GM11168 (cell line): ENCODE data around the gene EXOC4.

ENCODE experiments used
- in situ Hi-C: fragments of 300-500 bp; cut with MboI; formaldehyde crosslinking; loops from one replicate; pipeline ENCODE4 v1.12.0; 2022; ENCODE audit warnings: low sequenced_read_pairs; ENCODE audit not compliant: unreplicated experiment

EXOC4 gene

DNA sequence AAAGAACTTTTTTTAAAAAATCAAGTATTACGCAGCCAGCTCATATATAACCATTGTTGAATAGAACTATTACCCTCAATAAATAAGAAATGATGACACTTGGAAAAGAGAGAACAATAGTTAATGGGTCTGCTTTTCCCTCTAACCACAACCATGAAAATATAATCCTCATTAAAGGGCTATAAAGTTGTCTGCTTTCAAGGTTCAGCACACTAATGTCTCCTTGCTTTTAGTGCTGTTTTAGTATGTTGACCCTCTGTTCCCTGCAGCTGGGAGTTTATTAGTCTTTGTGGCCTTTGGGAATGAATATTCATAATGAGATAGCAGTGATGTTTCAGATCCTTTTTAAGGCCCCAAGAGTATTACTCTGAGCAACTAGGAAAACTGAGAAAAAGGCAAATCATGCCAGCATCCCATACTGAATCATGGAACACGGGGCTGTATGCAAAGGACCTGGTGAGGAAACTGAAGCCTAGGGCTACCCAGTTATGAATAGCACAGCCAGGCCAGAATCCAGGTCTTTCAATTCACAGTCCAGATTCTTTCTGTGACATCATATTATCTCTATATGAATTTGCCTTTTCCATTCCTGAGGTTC, 542.3 kb downstream of the EXOC4 start:
- in situ Hi-C loops, result no loop called here

DNA sequence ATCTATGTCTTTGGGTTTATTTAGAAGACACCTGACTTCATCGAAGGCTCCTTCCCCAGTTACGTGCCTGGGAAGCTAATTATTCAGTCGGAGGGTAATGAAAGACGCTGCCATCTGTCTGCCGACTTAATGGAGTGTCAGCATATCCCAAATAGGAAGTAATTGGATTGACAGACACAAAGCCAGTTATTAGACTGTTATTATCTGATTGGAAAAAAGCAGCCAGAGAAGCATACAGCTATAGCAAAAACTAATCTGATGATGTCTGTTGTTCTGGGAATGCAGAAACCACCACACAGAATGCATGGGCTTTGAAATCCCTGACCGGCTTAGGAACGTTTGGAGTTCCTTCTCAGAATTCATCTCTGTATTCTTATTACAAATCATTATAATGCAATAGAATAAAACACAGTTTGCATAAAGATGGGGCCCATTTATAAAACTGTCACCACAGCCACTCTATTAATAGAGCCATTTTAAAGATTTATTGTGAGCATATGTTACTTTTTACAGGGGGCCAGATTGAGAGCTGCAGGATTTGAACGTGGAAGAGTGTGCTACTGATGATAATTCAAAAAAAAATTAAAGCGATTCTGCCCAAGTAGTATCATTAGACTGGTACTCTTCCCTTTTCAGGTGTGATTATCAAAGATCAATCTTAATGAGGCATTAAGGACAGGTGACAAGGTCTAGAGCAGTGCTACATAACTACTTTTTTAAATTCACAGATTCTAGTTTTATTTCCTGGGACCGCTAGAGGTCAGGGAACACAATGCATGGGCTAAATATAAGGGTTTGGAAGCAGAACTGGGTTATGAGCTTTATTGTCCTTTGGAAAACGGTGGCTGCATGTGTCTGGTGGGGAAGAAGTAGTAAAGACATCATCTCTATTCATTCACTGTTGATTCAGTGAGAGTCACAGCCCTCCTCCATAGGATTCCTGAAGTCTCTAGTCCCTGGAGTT, 544.2 kb downstream of the EXOC4 start:
- in situ Hi-C loops, result no loop called here

DNA sequence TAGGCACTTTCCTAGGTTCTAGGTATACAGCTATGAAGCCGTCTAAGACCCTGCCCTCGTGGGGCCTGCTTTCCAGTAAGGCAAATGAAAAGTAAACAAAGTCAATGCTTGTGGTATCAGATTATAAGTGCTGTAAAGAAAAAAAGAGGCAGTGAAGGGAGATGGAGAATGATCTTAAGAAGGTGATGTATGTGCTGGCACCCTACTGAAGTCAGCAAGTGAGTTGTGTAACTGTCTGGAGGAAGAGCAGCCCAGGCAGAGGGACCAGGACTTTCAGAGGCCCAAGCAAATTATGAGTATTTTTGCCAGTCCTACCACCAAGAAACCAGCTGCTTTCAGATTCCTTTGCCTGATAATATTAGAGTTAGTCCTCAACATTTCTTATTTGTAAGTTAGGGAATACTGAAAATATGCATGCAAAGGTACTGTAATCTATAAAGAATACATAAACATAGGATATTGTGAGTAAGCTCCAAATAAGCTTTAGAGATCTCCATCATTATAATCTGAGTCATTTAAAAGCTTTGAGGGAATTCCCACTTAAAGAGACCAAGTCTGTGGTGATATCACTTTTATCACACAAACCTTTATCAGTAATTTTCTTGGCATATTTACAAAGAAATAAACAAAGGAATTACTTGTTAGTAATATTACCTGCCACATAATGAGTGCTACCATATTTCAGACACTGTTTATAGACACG, 545.1 kb downstream of the EXOC4 start:
- in situ Hi-C loops, result no loop called here

DNA sequence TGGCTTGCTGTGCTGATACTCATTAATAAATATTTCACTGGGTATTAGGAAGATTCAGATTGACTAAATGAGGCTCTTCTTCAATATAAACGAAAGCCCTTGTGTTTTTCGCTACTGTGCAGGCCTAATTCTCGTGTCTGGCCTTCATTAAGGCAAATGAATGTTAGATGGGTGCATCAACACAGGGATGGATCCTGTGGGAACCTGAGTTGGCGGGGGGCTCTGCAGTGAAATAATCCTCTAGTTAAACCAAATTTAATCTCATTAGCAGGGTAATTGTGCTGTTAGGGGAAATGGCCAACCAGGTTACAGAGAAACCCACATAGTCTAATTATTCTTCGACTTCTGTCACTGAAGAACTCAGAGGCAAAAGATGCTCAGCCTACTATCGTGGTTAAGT, 548.5 kb downstream of the EXOC4 start:
- in situ Hi-C loops, result no loop called here

DNA sequence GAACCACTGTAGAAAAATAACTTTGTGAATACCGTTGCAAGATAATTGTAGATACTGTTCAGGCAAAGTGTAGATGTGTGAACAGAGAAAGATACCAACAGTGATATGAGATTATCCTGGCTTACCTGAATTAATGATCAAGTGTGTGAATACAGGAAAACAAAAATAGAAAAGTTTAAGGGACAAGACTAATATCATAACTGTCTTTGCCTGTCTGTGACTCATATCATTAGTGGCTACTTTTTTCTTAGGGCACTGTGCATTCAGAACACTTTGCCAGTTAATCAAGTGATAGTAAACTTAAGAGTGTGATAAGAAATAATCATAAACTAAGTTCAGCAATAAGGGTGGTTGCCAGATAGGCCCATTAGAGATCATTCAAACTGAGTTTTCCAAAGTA, 551.2 kb downstream of the EXOC4 start:
- in situ Hi-C loops, result no loop called here

DNA sequence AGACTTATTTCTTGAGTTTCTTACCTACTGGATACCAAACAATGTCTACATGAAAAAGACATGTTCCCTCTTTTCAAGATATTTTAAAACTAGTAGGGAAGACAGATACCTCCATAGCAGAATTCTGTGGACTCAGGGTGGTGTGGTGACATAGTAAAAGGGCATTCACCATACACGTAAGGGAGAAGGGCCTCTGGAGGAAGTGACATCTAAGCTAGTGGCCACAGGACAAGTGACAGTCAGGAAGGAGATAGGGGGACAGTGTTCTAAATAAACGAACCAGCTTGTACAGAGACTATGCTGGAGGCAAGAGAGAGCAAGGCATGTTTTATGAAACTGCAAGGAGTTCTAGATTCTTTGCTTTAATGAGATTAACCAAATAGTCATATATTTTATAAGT, 552.5 kb downstream of the EXOC4 start:
- in situ Hi-C loops, result no loop called here

DNA sequence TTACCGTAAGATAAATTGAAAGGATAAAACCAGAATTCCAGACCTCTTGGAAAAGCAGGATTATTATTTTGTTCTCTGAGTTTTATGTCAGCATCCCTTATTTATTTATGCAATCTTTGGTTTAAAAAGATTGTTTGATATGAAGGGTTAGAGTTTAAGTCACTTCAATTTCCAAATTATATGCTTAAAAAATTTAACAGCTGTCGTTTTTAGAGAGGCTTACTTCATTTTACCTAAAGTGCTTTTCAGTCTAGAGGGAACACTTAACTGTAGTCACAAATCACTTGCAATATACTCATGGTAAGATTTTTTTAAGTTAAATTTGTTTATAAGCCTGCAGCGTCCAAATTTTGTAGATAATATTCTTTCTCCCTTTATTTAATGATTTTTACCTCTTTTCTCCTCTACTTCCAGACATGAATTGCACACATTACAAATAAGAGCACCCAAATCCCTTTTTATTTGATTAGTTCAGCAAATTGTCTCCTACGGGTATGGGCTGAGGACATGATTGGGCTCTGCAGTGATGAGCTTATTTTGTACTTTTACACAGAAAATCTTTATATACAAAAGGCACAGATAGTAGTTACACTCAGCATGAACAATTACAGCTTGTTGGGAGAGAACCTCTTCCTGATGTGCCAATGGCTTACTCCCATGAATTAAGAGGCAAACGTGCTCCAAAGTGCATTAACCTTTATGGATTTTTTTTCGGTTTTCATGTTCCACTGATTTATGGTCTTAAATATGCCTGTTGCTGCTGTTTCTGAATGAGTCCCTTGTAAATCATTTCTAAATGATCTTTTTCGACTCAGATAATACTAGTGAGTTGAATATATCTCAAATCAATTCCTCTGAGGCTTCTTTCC, 555.0 kb downstream of the EXOC4 start:
- in situ Hi-C loops, result no loop called here

DNA sequence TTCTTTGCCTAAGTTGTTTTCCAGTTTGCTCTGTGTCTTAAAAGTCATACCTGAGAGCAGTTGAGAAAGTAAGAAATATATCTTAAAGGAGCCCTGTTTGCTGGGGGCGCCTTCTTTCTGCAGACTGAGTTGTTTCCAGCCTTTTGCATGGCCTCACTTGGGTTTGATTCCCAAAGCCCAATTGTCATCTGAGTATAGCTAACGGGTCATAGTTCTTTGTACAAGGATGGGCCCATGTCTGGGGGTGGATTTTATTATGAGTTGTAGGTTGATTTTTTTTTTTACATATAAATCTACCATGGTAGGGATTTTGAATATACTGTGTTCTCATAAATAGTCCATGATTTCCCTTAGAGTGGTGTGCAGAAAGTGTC, 555.6 kb downstream of the EXOC4 start:
- in situ Hi-C loops, result no loop called here

DNA sequence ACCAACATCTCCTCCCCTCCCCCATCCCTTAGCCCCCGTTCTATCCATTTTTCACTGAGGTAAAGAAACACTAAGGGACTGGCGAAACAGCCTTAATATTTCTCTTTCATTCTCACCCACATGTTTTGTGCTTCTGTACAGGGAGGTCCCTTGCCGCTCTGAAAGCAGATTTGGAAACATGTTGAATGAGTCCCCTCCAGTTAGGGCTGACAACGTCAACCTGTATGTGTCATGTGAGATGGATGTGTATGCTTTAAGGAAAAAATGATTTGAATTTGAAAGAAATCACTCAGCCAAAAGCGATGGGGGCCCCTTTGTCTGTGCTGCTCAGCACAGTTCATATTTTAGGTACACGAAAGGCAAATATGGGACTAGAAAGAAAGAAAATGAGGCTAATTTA, 560.0 kb downstream of the EXOC4 start:
- in situ Hi-C loops, result no loop called here

DNA sequence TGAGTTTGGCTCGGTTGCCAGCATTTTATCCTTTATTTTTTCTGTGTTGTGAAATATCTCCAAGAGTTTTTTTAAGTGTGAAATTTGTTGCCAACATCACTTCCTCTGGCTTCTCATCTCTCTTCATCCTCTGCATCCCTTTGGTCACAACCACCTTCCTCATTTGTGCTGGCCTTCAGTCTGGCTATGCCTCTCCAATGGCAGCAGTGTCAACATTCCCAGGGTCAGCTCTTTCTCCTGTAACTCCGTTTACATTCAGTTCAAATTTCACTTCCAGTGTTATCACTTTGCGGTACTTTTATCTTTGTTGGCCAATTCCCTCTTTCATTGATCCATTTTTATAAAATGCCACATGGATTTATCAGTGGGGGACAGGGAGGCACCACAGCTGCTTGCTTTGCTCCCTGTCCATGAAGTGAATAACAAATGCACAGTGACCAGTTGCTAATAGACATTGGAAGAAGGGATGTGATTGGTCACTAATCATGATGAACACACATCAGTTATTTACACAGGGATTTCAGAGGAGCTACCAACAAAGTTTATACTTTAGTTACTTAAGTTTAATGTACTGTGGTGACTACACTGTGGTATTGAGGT, 562.8 kb downstream of the EXOC4 start:
- in situ Hi-C loops, result no loop called here

DNA sequence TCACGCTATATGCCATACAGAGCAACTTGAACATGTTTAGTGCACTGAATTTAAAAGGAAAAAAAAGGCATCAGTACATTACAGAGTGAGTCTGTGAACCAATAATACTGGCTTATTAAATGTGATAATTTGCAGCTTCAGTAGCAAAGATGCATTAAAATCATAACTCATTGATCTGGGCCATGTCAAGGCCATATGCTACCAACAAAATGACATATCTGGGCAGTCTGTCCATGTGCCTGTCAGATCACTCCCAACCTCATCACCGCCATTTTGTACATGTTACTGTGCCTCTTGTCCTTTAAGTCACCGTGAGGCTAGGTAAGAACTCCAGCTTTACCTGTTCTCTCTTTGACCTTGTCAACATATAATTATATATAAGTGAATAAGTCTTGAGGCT, 566.8 kb downstream of the EXOC4 start:
- in situ Hi-C loops, result no loop called here

DNA sequence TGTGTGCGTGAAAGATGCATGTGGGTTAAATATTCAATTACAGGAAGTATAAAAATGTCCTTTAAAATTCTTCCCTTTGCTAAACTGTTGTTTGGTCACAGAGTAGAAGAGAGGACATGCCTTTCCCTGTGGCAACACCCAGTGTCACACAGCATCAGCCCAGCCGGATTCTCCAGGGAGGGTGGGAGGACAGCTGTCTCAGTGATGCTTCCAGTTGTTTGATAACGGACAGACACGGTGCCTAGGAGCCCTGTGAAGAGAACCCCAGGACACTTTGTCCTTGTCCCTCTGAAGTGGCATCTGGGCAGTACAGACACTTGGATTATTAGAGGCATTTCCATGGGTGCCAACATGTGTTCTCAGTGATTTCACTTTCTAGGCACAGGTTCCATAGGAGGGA, 567.7 kb downstream of the EXOC4 start:
- in situ Hi-C loops, result no loop called here

DNA sequence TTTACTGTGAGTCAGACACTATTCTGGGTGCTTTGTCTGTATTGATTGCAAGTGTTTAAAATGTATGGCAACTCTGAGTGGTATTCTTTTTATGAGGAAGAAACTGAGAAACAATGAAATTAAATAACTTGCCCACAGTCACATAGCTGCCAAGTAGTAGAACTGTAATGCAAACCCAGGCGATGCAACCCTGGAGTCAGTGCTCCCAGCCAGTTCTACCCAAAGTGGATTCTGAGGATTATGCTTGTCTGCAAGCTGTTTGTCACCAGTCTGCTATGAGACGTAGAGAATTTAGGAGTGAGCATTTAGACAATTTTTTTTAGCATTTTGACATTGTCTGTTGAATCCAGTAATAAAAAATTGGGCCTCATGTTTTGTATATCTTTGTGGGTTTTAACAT, 568.3 kb downstream of the EXOC4 start:
- in situ Hi-C loops, result no loop called here

DNA sequence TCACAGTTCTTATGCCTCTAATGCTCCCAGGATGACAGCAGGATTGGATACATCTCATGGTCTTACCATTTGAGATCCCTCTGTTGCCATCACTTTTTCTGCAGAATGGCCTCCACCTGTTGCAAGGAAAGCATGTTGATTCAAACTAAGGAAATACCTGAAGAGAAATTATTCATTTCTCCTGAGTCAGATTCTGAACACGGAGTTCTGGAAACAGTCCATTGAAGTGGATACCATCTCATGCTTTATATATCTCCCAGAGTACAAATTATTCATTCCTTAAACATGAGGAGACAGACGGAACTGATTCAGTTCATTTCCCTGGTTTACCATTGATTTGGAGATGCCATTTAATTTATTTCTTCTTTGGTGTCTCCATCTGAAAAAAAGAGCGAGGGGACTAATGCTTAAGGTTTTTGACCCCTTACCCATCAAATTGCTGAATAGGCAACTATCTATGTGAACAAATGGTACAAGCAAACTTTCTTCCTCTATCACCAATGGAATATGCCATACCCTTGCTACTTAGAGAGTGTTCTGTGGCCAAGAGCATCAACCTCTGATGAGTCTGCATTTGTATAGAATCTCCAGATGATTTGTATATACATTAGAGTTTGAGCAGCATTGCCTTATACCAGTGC, 569.2 kb downstream of the EXOC4 start:
- in situ Hi-C loops, result no loop called here

DNA sequence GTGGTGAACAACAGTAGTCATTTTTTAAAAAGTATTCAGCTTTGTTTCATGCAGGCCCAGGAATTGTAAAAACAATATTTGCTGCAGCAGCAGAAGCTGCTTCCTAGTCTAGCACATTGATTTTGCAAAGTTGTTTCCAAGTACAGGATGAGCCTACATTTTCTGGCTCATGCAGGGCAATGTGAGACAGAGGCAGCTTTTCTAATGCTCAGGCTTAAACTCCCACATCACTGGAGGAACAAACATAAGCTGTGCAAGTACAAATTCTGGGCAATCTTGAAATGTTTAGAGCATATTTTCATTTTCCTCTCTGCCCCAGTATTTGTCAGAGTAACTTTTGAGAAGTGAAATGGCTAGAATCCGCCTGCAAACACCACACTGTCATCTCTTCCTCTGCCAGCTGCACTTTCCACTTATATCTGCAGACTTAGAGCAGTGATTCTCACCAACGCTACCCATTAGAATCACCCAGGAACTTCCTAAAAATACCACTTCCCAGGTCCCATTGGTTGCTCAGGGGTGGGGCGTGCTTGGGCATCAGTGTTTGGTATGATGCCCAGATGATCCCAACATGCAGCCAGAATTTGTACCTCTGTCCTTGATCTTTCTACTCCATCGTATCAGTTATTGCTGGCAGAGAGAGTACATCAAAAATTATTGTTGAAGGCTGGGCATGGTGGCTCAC, 570.1 kb downstream of the EXOC4 start:
- in situ Hi-C loops, result no loop called here

DNA sequence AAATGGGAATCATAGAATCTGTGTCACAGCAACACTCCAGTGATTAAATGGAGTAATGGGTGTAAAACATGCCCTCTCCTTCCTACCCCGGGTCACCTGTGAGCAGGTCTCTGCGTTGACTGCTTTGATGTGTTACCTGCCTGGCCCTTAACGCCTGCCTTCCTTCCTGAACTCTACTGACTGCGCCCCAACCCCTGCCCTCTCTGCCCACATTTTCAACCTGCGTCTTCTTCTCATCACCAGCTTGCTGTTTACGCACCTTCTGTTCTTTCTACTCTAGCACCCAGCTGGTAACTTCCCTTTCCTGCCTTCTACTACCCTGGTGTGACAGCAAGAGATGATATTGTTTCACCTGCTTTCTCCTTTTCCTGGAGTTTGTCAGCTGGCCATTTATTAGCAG, 571.3 kb downstream of the EXOC4 start:
- in situ Hi-C loops, result no loop called here

DNA sequence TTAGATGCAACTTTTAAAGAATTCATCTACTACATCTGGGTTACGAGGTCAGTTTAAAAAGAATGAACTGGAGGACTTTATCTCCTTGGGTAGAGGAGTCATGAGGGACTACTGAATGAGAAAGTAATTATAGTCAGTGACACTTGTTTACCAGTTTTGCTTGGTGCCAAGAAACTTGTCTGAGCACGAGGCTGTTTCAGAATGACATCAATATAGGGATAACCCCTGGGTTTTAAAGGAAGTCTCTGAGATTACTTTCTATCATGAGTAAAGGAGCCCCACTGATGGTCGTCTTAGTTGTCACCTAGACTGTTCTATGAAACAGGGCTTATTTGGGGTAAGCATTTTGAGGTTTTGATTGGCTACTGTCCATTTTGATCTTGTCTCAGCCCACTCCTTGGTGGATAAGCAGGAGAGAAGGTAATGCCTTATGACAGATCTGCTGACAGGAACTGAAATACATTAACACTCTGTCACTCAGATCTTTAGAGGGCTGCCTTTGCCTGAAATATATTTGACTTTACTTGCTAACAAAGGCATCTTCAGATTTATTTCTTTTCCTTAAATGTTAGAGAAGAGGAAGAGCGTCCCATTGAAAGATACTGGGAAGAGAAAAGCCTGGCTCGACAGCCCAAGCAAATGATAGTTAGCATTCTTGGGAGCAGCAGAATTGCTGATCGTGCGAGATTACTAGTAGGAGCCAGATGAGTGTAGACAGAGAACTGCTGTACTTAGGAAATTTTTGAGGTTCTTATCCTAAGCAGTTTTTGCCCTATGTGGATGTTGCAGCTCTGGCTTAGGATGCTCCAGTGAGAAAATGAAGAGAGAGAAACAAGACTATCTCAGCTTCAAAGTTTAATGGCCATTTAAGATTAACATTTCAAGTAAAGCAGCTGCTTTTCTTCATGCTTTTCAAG, 575.1 kb downstream of the EXOC4 start:
- in situ Hi-C loops, result no loop called here

DNA sequence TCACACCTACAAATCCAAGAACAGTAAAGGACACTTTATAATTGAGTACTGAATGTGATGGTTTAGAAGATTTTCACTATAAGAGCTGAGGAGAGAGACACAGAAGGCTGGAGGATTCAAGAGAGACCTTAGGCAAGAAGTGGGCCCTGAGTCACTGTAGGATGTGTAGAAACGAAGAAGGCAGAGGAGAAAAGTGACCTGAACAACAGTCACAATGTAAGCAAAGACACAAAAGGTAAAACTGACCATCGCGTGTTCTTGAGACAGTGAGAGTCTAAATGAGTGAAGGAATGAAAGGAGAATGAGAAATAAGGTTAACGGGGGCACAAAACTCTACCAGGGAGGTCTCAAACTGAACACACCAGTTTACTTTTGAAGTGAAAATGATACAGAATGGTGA, 576.0 kb downstream of the EXOC4 start:
- in situ Hi-C loops, result no loop called here
